HG03558 (cell line): ENCODE results near the gene RBMS2.

Source experiments
- ATAC-seq: cut with Tn5 transposase; IDR thresholded peaks from one replicate; pipeline ENCODE4 v1.9.1; 2021; ENCODE audit warnings: moderate number of reproducible peaks; ENCODE audit not compliant: unreplicated experiment; ENCODE audit errors: extremely low read depth

RBMS2 gene

GRCh38 chr12:56628671-56629458 is 107.2 kb downstream of the RBMS2 start:
- ATAC-seq = no peak

- ATAC-seq = no peak
These were observed 108.0 kb downstream of the RBMS2 start for GRCh38 chr12:56629459-56630179.

GRCh38 chr12:56630180-56630632 is 108.6 kb downstream of the RBMS2 start, which contains the start of gene BAZ2A:
Gene BAZ2A (minus strand): TSS chr12:56630326. CDS start chr12:56617530, 12,796 bp downstream.
- peak; percentile 29 for ATAC-seq

GRCh38 chr12:56631790-56632700 is 110.4 kb downstream of the RBMS2 start:
- ATAC-seq = no peak

GRCh38 chr12:56632701-56633467 is 111.3 kb downstream of the RBMS2 start:
- ATAC-seq = no peak

- ATAC-seq = no peak
These were observed 112.0 kb downstream of the RBMS2 start for GRCh38 chr12:56633468-56634241.

GRCh38 chr12:56634242-56634836 is 112.7 kb downstream of the RBMS2 start:
- no peak for ATAC-seq

GRCh38 chr12:56634837-56635791 is 113.5 kb downstream of the RBMS2 start:
- no peak for ATAC-seq

- ATAC-seq = peak; percentile 16
These were observed 114.4 kb downstream of the RBMS2 start for GRCh38 chr12:56635806-56636674.

- peak; percentile 26 for ATAC-seq
These were observed 115.3 kb downstream of the RBMS2 start for GRCh38 chr12:56636675-56637540.

- no peak for ATAC-seq
These were observed 116.0 kb downstream of the RBMS2 start for GRCh38 chr12:56637621-56638020.

GRCh38 chr12:56641219-56641618 is 119.6 kb downstream of the RBMS2 start:
- ATAC-seq = no peak

GRCh38 chr12:56644654-56645053 is 123.0 kb downstream of the RBMS2 start:
- ATAC-seq = no peak

GRCh38 chr12:56645201-56645716 is 123.6 kb downstream of the RBMS2 start:
- ATAC-seq = no peak
